Measurements from ENCODE around the gene PEX14.

DNA sequence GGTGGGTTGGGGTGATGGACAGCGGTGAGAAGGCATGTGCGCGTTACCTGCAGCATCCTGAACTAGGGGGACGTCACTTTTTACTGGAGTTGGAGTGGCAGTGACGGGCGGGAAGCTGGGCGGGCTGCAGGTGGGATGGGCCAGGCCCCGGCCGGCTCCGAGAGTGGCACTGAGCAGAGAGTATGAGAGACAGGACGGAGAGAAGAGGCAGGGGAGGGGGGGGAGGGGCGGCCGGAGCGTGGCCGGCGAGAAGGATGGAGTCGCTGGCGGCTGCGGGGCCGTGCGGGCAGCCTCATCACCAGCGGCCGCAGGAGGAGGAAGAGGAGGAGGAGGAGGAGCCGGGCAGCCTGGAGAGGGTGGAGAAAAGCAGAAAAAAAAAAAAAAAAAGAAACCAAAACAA, 167.2 kb downstream of the PEX14 start:
- TF ChIP-seq, protein P1, sequence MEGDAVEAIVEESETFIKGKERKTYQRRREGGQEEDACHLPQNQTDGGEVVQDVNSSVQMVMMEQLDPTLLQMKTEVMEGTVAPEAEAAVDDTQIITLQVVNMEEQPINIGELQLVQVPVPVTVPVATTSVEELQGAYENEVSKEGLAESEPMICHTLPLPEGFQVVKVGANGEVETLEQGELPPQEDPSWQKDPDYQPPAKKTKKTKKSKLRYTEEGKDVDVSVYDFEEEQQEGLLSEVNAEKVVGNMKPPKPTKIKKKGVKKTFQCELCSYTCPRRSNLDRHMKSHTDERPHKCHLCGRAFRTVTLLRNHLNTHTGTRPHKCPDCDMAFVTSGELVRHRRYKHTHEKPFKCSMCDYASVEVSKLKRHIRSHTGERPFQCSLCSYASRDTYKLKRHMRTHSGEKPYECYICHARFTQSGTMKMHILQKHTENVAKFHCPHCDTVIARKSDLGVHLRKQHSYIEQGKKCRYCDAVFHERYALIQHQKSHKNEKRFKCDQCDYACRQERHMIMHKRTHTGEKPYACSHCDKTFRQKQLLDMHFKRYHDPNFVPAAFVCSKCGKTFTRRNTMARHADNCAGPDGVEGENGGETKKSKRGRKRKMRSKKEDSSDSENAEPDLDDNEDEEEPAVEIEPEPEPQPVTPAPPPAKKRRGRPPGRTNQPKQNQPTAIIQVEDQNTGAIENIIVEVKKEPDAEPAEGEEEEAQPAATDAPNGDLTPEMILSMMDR (IDR thresholded peaks at IDR 0.05) = no peak
- TF ChIP-seq POLR2A (IDR thresholded peaks at IDR 0.05) = no peak
- no peak for TF ChIP-seq EP300 (IDR thresholded peaks at IDR 0.05)
- no peak for TF ChIP-seq POLR2AphosphoS5 (IDR thresholded peaks at IDR 0.05)
